Measurements from ENCODE around the gene RARG. TPM values are rescaled to one million over a fixed set of nuclear protein-coding genes. Genes with fewer than 3 reads are reported as not detected.

Gene RARG
- polyA plus RNA-seq, 1 experiment: 63.9 TPM

DNA sequence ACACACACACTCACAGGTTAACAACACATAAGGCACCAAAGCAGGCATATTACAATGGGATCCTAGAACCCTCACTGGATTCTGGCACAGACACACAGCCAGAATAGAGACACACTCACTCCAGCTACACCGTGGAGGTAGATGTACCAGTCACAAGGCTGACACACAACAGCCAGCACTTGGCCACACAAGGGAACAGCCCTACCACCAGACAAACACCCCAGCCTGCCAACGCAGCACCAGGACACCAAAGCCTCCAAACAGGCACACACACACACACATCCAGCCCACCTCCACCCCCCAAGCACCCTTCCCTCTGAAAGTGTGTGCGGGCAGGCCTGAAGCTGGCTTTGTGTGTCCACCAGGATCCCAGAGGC lies 14.1 kb downstream of the RARG start:
- no peaks in the 10 kb centered on the region for H3K27me3 ChIP-seq (ENCODE audit: control insufficient read depth, insufficient read depth, low read length)
- peak overlapping the region; percentile 51 for H3K4me3 ChIP-seq (ENCODE audit: low read depth, low read length)
- DNase-seq (ENCODE audit: low read depth): no peak
- peaks cover 25% of the 10 kb centered on the region for H3K36me3 ChIP-seq (ENCODE audit: control insufficient read depth, insufficient read depth, low read length)
- CTCF ChIA-PET: interaction anchor here (0.6 to 13.1 kb wide), 9 partner anchors 27 to 152 kb away, joined by 3 to 240 read pairs (median 5); partner anchors contain the start of genes AAAS and ESPL1
- POLR2A ChIA-PET: no interaction called here
- TF ChIP-seq, protein P1, sequence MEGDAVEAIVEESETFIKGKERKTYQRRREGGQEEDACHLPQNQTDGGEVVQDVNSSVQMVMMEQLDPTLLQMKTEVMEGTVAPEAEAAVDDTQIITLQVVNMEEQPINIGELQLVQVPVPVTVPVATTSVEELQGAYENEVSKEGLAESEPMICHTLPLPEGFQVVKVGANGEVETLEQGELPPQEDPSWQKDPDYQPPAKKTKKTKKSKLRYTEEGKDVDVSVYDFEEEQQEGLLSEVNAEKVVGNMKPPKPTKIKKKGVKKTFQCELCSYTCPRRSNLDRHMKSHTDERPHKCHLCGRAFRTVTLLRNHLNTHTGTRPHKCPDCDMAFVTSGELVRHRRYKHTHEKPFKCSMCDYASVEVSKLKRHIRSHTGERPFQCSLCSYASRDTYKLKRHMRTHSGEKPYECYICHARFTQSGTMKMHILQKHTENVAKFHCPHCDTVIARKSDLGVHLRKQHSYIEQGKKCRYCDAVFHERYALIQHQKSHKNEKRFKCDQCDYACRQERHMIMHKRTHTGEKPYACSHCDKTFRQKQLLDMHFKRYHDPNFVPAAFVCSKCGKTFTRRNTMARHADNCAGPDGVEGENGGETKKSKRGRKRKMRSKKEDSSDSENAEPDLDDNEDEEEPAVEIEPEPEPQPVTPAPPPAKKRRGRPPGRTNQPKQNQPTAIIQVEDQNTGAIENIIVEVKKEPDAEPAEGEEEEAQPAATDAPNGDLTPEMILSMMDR (IDR thresholded peaks at IDR 0.05; ENCODE audit: insufficient read depth, low read depth, low read length): no peak

GRCh38 chr12:53217051-53217930 lies 14.7 kb downstream of the RARG start:
- POLR2A ChIA-PET: no interaction called here
- CTCF ChIA-PET: interaction anchor here (0.8 to 13.1 kb wide), 11 partner anchors 10 to 151 kb away, joined by 3 to 240 read pairs (median 5); partner anchors contain the start of genes AAAS and ESPL1
- peaks cover 29% of the 10 kb centered on the region for H3K36me3 ChIP-seq (ENCODE audit: control insufficient read depth, insufficient read depth, low read length)
- TF ChIP-seq, protein P1 (IDR thresholded peaks at IDR 0.05; ENCODE audit: insufficient read depth, low read depth, low read length): no peak
- no peaks in the 10 kb centered on the region for H3K27me3 ChIP-seq (ENCODE audit: control insufficient read depth, insufficient read depth, low read length)
- H3K4me3 ChIP-seq (ENCODE audit: low read depth, low read length): peak overlapping the region; percentile 51
- DNase-seq (ENCODE audit: low read depth): no peak

- DNase-seq (ENCODE audit: low read depth): no peak
- TF ChIP-seq, protein P1 (IDR thresholded peaks at IDR 0.05; ENCODE audit: insufficient read depth, low read depth, low read length): no peak
- H3K4me3 ChIP-seq (ENCODE audit: low read depth, low read length): no peak overlapping the region
- ChIA-PET CTCF (interaction anchor here (1.1 to 13.1 kb wide), 8 partner anchors 26 to 150 kb away, joined by 3 to 240 read pairs (median 10); partner anchors contain the start of genes ESPL1 and MYG1), POLR2A (no interaction called here)
- H3K27me3 ChIP-seq (ENCODE audit: control insufficient read depth, insufficient read depth, low read length): no peaks in the 10 kb centered on the region
- H3K36me3 ChIP-seq (ENCODE audit: control insufficient read depth, insufficient read depth, low read length): peaks cover 45% of the 10 kb centered on the region
Measured at GRCh38 chr12:53215497-53215896, 16.5 kb downstream of the RARG start.

- Histone ChIP-seq H3K4me3 (ENCODE audit: low read depth, low read length) (no peak overlapping the region), H3K36me3 (ENCODE audit: control insufficient read depth, insufficient read depth, low read length) (peaks cover 46% of the 10 kb centered on the region), H3K27me3 (ENCODE audit: control insufficient read depth, insufficient read depth, low read length) (no peaks in the 10 kb centered on the region)
- ChIA-PET CTCF (interaction anchor here (0.8 to 13.1 kb wide), 19 partner anchors 8 to 149 kb away, joined by 3 to 240 read pairs (median 14); partner anchors contain the start of genes AAAS, ESPL1, MYG1 and PFDN5), POLR2A (interaction anchor here (0.7 kb wide), 1 partner anchor 165 kb away, joined by 8 read pairs; the partner anchor contains the start of gene SP1)
- TF ChIP-seq, protein P1 (IDR thresholded peaks at IDR 0.05; ENCODE audit: insufficient read depth, low read depth, low read length): no peak
- no peak for DNase-seq (ENCODE audit: low read depth)
Measured at GRCh38 chr12:53214687-53215455, 17.1 kb downstream of the RARG start.

Measured in BJ (cell line).